GF-D8 (cell line): ENCODE results near the gene SLC15A5.

ENCODE experiments used
- DNase-seq: peaks from one replicate; lab custom pipeline; 2025; lab: John Stamatoyannopoulos, UW

The SLC15A5 gene

DNA sequence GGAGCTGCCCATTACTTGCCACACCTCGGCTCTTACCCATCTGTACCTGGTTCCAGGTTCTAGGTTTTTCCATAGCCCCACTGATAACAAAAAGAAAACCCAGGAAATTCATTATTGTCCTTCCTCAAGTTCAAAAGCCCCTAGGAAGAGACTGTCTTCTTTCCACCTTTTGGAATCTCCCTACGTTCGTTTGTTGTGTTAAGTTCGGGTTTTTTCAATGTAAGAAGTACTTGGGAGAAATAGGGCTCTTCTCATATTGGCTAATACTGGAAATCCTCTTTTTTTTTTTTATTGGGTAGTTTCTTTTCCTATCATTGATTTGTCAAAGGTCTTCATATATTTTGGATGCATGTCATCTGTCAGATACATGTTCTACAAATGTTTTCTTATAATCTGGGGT, 17.3 kb downstream of the SLC15A5 start:
- no peak for DNase-seq

DNA sequence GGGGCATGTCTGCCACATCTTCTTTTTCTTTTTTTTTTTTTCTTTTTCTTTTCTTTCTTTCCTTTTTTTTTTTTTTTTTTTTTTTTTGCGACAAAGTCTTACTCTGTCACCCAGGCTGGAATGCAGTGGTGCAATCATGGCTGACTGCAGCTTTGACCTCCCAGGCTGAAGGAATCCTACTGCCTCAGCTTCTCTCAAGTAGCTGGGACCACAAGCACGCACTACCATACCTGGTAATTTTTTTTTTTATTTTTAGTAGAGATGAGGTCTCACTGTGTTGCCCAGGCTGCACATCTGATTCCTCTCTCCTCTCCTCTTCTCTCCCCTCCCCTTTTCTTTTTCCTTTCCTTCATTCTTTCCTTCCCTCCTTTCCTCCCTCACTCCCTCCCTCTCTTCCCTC, 18.5 kb downstream of the SLC15A5 start:
- DNase-seq = no peak

- no peak for DNase-seq
Measured at GRCh38 chr12:16246264-16246663, 31.2 kb downstream of the SLC15A5 start.

DNA sequence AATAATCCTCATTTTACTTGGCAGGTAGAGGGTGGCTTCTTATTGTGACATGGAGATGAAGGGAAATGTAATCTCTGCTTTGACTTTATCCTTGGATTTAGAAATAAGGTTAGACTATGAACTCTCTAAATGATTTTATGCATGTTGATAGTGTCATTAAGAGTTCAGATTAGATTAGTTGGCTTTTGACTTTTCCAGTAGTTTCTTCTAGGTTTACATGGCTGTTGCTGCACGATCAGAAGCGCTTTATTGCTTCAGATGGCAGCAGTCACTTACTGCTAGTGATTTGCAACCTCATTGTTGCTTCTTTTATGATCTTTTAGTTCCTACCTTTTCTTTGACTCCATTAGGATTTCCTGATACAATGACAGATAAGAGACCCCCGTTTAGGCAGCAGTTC, 32.3 kb downstream of the SLC15A5 start:
- no peak for DNase-seq

DNA sequence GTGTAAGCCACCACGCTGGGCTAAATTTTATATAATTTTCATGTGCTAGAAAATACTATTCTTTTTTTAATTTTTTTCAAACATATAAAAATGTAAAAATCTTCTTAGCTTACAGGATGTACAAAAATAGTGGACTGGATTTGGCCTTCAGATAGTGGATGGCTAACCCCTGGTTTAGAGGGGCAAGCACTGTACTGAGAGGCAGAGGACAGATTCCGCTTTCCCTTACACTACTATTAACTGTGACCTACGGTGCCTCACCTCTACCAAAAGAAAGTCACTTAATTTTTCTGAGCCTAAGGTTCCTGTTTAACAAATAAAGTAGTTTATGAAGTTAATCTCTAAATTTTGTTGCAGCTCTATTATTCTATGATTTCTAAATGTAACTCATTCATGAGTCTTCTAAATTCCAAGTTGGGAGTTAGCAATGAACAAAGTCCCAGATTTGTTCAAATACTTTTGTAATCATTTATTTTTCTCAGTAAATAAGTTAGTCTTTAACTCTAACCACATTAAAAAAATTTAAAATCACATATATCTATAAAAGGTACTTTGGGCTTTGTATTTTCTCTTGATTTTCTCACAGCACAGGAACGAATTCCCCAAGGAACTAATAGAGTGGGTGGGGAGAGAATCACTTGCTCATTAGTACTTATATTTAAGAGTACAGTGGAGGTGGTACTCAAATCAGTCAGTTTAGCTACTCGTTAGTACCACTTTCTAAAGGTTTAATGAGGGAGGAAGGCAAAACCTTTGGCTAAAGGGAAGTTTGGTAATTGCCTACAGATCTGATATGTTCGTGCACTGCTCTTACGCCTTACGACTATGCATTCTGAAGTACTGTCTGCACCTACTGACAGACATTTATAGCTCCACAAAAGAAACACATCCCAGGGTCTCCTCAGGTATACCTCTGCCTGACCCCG, 33.7 kb downstream of the SLC15A5 start:
- DNase-seq = no peak

- no peak for DNase-seq
Measured at GRCh38 chr12:16241346-16241745, 36.1 kb downstream of the SLC15A5 start.

- DNase-seq = no peak
Measured at GRCh38 chr12:16238661-16239060, 38.8 kb downstream of the SLC15A5 start.

DNA sequence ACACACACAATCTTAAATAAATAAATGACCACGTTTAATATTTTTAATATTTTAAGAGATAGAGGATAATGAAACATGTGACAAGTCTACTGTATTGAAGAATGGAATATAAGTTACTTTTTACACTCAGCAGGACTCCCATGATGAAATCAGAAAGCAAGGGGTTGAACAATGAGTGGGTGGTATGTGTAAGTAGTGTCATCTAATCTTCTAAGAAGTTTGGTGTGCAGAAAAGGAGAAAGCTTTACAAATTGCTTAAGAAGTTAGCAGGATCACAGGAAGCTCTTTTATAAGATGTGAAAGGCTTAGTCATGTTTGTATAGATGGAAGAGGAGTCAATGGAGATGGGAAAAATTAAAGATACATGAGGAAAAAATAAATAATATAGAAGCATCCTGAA, 47.8 kb downstream of the SLC15A5 start:
- DNase-seq = no peak

DNA sequence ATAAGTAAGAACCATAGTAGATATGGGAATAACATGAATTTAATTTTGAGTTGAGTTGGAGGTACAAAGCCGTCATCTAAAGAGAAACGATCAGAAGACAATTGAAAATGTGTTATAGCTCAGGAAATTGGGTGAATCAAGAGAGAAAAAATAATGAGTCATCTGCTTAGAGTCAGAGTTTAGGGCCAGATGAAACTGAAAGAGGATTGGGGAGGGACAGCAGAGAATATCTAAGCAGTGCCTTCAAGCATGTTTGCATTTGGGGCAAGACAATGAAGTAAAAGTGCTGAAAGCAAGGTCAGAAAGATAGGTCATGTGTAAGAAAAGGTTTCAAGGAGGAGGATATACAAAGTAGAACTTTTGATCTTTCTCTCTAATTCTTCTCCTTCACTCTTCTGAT, 49.4 kb downstream of the SLC15A5 start:
- no peak for DNase-seq

- no peak for DNase-seq
Measured at GRCh38 chr12:16225692-16226091, 51.8 kb downstream of the SLC15A5 start.

DNA sequence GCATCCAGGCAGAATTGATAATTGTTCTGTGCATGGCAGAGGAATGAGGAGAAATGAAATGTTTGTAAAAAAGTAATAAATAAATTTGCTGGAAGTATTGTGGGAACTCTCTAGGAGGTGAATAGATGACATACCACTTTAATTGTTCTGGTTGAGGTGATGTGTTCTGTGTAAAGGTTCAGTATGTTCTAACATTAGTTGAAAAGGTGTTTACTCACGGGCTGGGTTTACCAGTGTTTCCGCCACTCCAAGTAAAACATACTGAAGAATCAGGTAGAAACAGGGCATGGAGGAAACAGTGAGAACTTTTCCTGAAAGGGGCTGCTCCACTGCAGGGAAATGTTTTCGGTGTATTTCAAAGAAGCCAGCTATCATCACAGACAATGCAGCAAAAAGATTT, 53.3 kb downstream of the SLC15A5 start:
- DNase-seq = no peak

- no peak for DNase-seq
Measured at GRCh38 chr12:16221776-16222175, 55.7 kb downstream of the SLC15A5 start.

DNA sequence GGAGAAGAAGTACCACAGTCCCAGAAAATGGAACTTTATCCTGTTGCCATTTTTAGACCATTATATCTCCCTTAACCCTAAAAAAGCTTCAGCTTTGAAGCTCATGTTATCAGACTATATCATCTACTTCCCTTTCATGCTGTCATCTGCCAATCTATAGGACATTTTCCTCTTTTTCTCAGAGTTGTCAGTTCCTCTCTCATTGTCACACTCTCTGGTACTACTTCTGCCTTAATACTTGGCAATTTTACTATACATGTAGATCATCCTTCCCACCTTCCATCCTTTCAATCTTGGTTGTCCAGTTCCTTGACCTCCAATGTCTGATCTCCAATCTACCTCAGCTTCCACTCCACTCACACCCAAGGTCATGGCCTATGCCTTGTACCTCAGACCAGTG, 57.4 kb downstream of the SLC15A5 start:
- no peak for DNase-seq

GRCh38 chr12:16218934-16219751, 58.3 kb downstream of the SLC15A5 start:
- DNase-seq = no peak

GRCh38 chr12:16218234-16218633, 59.3 kb downstream of the SLC15A5 start:
- no peak for DNase-seq

- no peak for DNase-seq
Measured at GRCh38 chr12:16211731-16212130, 65.8 kb downstream of the SLC15A5 start.

- DNase-seq = no peak
Measured at GRCh38 chr12:16198884-16199283, 78.6 kb downstream of the SLC15A5 start.

- DNase-seq = no peak
Measured at GRCh38 chr12:16197600-16197999, 79.9 kb downstream of the SLC15A5 start.

DNA sequence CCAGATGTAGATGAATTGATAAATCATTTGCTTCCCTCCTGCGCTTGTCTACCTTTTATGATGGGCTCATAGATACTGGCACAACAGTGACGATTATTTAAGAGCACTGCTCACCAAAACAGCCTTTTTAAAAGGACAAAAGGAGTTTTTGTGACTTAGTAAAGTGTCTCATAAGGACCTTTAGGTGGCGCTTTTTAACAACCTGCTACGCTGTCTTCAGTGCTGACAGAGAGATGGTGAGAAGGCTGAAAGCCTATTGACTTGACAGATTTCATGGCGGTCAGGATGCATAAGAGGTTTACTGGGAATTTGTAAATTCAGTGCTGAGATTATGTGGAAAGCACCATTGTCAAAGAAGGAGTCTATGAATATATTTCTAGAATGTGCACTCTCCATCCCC, 87.6 kb downstream of the SLC15A5 start:
- DNase-seq = no peak

DNA sequence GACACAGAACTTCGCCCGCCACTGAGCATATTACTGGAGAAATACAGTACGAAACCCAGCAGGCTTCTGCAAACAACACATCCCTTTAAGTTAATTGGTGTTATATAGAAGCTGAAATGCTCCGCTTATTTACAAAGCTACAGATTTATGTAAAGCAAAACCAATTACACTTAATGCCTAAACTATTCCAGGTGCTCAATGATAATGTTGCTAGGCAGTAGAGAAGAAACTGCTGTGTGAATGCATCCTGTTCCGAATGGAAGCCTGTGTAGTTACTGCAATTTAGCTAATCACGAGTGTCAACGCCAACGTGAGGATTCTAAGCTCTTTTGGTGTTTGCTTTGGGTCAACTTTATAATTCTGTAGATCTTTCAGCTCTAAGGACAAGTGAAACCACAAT, 89.8 kb downstream of the SLC15A5 start:
- DNase-seq = no peak

GRCh38 chr12:16184681-16185080, 92.8 kb downstream of the SLC15A5 start:
- no peak for DNase-seq

DNA sequence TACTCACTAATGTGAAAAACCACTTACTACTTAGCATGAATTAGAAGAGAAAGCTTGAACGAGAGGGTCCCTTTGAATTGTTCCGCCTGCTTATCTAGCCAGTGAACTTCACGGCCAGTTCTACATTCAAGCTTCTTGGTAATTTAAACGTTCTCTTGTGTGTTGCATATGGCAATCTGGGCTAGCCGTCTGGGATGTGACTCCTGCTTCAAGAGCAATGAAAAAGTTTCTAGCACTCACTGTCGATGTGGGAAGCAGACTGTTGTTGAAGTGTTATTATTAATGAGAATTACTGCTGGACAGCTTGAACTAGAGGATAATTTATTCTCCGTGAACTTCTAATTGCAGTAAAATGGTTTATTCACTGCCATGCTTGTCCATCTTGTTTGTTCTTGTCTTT, 93.9 kb downstream of the SLC15A5 start:
- DNase-seq = no peak

DNA sequence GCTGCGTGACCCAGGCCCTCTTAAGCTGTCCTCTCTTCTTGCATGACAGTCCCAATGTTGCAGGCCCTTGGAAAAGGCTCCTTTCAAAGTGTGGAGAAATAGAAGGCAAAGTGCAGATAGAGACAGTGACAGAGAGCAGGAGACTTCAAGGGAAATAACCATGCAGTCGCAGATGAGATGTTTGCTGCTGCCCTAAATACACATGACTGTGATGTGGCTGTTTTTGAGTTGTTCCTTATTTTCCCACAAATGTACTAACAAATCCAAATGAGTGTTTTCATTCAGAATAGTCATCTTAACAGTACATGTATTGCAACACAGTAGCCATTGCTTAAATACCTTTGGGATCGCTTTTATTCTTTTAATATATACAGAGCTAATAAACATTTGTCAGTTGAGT, 101.6 kb downstream of the SLC15A5 start:
- DNase-seq = no peak
